Fibroblast of lung (primary cell): ENCODE measurements around the gene GNPTG. TPM values are rescaled to one million over a fixed set of nuclear protein-coding genes. Genes with fewer than 3 reads are reported as not detected.
A peak's percentile ranks its signal among the peaks of the same experiment; 100 is the strongest.

ENCODE experiments used
- DNase-seq, 2 donors: peaks; one replicate each; pipeline versions ENCODE4 v3.0.0 to v3.0.0-alpha.2; 2010; ENCODE audit warnings: low read depth in 2 of 2
- H2AFZ ChIP-seq: 2 replicates; pipeline ENCODE4 v1.5.1; 2012; ENCODE audit warnings: low read length, control low read depth, inconsistent platforms
- H3K27ac ChIP-seq: 2 replicates; pipeline ENCODE4 v1.5.1; 2011; ENCODE audit warnings: low read length, control low read depth; ENCODE audit not compliant: insufficient read depth
- H3K27me3 ChIP-seq: 2 replicates; pipeline ENCODE4 v1.5.1; 2011; ENCODE audit warnings: mild to moderate bottlenecking, low read length; ENCODE audit not compliant: control insufficient read depth, insufficient read depth
- H3K36me3 ChIP-seq: 2 replicates; pipeline ENCODE4 v1.5.1; 2011; ENCODE audit warnings: low read length; ENCODE audit not compliant: control insufficient read depth, insufficient read depth
- H3K4me1 ChIP-seq: 2 replicates; pipeline ENCODE4 v1.5.1; 2011; ENCODE audit warnings: low read length; ENCODE audit not compliant: control insufficient read depth, insufficient read depth; ENCODE audit errors: extremely low read depth
- H3K4me2 ChIP-seq: 2 replicates; pipeline ENCODE4 v1.5.1; 2011; ENCODE audit warnings: low read length, control low read depth; ENCODE audit not compliant: insufficient read depth; ENCODE audit errors: extremely low read depth
- H3K4me3 ChIP-seq, 4 experiments: fragments of 200-600 bp in 1 of 4; sonication (generic) in 1 of 4; replicated peaks in 1 of 4; 2 replicates each; pipeline ENCODE4 v1.5.1; 2011 to 2016; ENCODE audit warnings: low read length in 4 of 4, low read depth in 3 of 4, mild to moderate bottlenecking in 3 of 4, control low read depth in 2 of 4, inconsistent platforms in 1 of 4, mixed read lengths in 1 of 4; ENCODE audit not compliant: insufficient read depth in 1 of 4; ENCODE audit errors: control extremely low read depth in 1 of 4
- H3K79me2 ChIP-seq: 2 replicates; pipeline ENCODE4 v1.5.1; 2012; ENCODE audit warnings: mild to moderate bottlenecking, low read length, inconsistent platforms; ENCODE audit not compliant: control insufficient read depth, insufficient read depth
- H3K9ac ChIP-seq: 2 replicates; pipeline ENCODE4 v1.5.1; 2011; ENCODE audit warnings: mild to moderate bottlenecking, low read length, control low read depth; ENCODE audit not compliant: insufficient read depth
- H3K9me3 ChIP-seq: 2 replicates; pipeline ENCODE4 v1.5.1; 2012; ENCODE audit warnings: low read depth, low read length; ENCODE audit not compliant: control insufficient read depth, insufficient read depth
- H4K20me1 ChIP-seq: 2 replicates; pipeline ENCODE4 v1.5.1; 2011; ENCODE audit warnings: low read length; ENCODE audit not compliant: control insufficient read depth, insufficient read depth; ENCODE audit errors: extremely low read depth
- EZH2 ChIP-seq: IDR thresholded peaks from 2 replicates; pipeline ENCODE4 v1.5.1; 2012; ENCODE audit warnings: low read length, control low read depth, mild to moderate bottlenecking; ENCODE audit errors: missing control alignments
- polyA plus RNA-seq, 2 donors: library from polyadenylated mRNA; depleted of rRNA in 1 of 2; stranded (reverse) in 1 of 2; unstranded in 1 of 2; fragments of >200 nt; gene quantifications; 2 replicates each; pipeline ENCODE4 v1.2.1, GENCODE V29; 2011 to 2012; ENCODE audit warnings: missing spikeins in 1 of 2
- total RNA-seq: library from RNA; depleted of rRNA; stranded (reverse); fragments of >200 nt; gene quantifications from 2 replicates; pipeline ENCODE4 v1.2.1, GENCODE V29; 2014
- TF ChIP-seq, protein P1 (sequence below), 2 donors: IDR thresholded peaks in 1 of 2; conservative IDR thresholded peaks in 1 of 2; 1 replicate in 1 of 2; 2 replicates in 1 of 2; pipeline ENCODE4 v1.5.1; 2011 to 2012; ENCODE audit warnings: low read length in 2 of 2, control low read depth in 1 of 2, inconsistent platforms in 1 of 2, low read depth in 1 of 2, mild to moderate bottlenecking in 1 of 2

Gene GNPTG
- total and polyA plus RNA-seq, 2 donors (not counting 1 experiment from before 2014, with no cell fraction given): 40.8 to 43.2 TPM

DNA sequence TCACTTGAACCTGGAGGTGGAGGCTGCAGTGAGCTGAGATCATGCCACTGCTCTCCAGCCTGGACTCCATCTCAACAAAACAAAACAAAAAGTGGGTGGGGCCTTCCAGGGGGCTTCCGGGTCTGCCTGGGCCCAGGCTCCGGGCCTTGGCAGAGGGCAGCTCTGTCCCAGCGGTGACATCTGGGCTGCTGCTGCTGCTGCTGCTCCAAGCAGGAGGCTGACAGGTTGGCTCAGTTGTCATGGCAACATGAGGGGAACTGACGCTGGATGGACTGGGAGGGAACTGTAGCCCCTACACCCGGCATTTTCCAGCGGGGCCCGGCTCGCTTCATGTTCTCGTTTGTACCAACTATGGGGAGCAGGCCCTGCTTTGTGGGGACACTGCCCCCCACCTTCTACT, 14.2 kb upstream of the GNPTG start:
- DNase-seq: no peak
- Histone ChIP-seq H3K4me1 (no peaks in the 10 kb centered on the region), H3K36me3 (no peaks in the 10 kb centered on the region), H3K27me3 (peaks cover 25% of the 10 kb centered on the region), H3K27ac (no peak overlapping the region), H2AFZ (no peak overlapping the region), H3K4me3 (no peak overlapping the region), H3K4me2 (no peak overlapping the region), H3K79me2 (no peaks in the 10 kb centered on the region), H3K9me3 (no peaks in the 10 kb centered on the region), H4K20me1 (no peaks in the 10 kb centered on the region), H3K9ac (no peak overlapping the region)
- TF ChIP-seq, protein P1, sequence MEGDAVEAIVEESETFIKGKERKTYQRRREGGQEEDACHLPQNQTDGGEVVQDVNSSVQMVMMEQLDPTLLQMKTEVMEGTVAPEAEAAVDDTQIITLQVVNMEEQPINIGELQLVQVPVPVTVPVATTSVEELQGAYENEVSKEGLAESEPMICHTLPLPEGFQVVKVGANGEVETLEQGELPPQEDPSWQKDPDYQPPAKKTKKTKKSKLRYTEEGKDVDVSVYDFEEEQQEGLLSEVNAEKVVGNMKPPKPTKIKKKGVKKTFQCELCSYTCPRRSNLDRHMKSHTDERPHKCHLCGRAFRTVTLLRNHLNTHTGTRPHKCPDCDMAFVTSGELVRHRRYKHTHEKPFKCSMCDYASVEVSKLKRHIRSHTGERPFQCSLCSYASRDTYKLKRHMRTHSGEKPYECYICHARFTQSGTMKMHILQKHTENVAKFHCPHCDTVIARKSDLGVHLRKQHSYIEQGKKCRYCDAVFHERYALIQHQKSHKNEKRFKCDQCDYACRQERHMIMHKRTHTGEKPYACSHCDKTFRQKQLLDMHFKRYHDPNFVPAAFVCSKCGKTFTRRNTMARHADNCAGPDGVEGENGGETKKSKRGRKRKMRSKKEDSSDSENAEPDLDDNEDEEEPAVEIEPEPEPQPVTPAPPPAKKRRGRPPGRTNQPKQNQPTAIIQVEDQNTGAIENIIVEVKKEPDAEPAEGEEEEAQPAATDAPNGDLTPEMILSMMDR (conservative IDR thresholded peaks at IDR 0.05 in 1 of 2, IDR thresholded peaks at IDR 0.05 in 1 of 2; ENCODE audit: low read depth in 1 of 2, low read length in 2 of 2): no peak
- no peak for TF ChIP-seq EZH2

DNA sequence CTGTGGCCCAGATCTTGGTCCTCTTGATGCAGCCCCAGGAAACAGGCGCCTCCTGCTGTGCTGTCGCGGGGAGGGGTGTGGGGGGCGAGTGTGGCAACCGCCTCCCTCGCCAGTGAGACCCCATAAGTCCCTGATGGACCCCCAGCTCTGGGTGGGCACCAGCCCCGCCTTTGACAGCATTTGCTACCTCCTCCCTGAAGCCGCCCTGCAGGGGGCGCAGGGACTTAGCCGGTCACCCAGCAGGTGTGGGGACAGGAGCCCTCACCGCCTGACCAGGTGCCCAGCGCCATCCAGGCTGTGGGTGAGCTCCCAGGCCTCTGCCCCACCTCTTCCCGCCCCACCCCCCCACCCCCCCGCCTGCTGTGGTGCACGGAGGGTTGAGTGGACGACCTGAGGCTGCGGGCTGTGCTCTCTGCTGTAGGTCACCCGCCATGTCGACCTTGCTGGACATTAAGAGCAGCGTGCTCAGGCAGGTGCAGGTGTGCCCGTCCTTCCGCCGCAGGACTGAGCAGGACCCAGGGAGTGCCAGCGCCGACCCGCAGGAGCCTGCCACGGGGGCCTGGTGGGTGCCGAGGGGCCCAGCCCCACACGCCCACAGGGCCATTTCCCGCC, 13.5 kb upstream of the GNPTG start:
- DNase-seq: no peak
- H3K4me3 ChIP-seq: no peak overlapping the region
- H3K9me3 ChIP-seq: no peaks in the 10 kb centered on the region
- H3K36me3 ChIP-seq: no peaks in the 10 kb centered on the region
- no peaks in the 10 kb centered on the region for H3K4me1 ChIP-seq
- H3K27me3 ChIP-seq: peaks cover 18% of the 10 kb centered on the region
- TF ChIP-seq, protein P1 (conservative IDR thresholded peaks at IDR 0.05 in 1 of 2, IDR thresholded peaks at IDR 0.05 in 1 of 2; ENCODE audit: low read depth in 1 of 2, low read length in 2 of 2): peak in 1 of 2 donors; percentile 23
- TF ChIP-seq EZH2: no peak
- no peaks in the 10 kb centered on the region for H4K20me1 ChIP-seq
- H3K79me2 ChIP-seq: no peaks in the 10 kb centered on the region
- H3K4me2 ChIP-seq: no peak overlapping the region
- H3K9ac ChIP-seq: no peak overlapping the region
- no peak overlapping the region for H2AFZ ChIP-seq
- H3K27ac ChIP-seq: no peak overlapping the region

- no peak for TF ChIP-seq EZH2
- TF ChIP-seq, protein P1 (conservative IDR thresholded peaks at IDR 0.05 in 1 of 2, IDR thresholded peaks at IDR 0.05 in 1 of 2; ENCODE audit: low read depth in 1 of 2, low read length in 2 of 2): no peak
- Histone ChIP-seq H3K27me3 (peaks cover 11% of the 10 kb centered on the region), H3K79me2 (no peaks in the 10 kb centered on the region), H3K9me3 (no peaks in the 10 kb centered on the region), H3K4me1 (no peaks in the 10 kb centered on the region), H3K27ac (no peak overlapping the region), H2AFZ (no peak overlapping the region), H4K20me1 (no peaks in the 10 kb centered on the region), H3K9ac (no peak overlapping the region), H3K4me3 (no peak overlapping the region), H3K36me3 (no peaks in the 10 kb centered on the region), H3K4me2 (no peak overlapping the region)
- no peak for DNase-seq
Observed at GRCh38 chr16:1338855-1339675, 12.7 kb upstream of the GNPTG start.
